GM23338 (cell line): ENCODE data around the gene SULT6B1.

Source experiments
- CREB1 ChIP-seq: fragments of 250-450 bp; sonication (Bioruptor Pico); IDR thresholded peaks from 2 replicates; pipeline ENCODE4 v1.5.0; 2020; ENCODE audit warnings: low read depth, mild to moderate bottlenecking, moderate library complexity
- CTCF ChIP-seq, 2 experiments: fragments of 200-600 bp in 1 of 2; sonication (generic) in 1 of 2; conservative IDR thresholded peaks; 2 replicates each; pipeline versions ENCODE4 v1.5.1 to v1.6.1; 2016 to 2017; ENCODE audit warnings: antibody characterized with exemption in 2 of 2, low read depth in 2 of 2, mild to moderate bottlenecking in 2 of 2, moderate library complexity in 1 of 2
- EZH2 ChIP-seq: fragments of 200-600 bp; sonication (generic); IDR thresholded peaks from one replicate; pipeline ENCODE4 v1.8.0; 2017; ENCODE audit warnings: antibody characterized with exemption, mild to moderate bottlenecking, low read depth; ENCODE audit not compliant: unreplicated experiment
- EZH2phosphoT487 ChIP-seq: fragments of 200-600 bp; sonication (generic); IDR thresholded peaks from one replicate; pipeline ENCODE4 v1.8.1; 2018; ENCODE audit warnings: antibody characterized with exemption; ENCODE audit not compliant: unreplicated experiment
- POLR2AphosphoS5 ChIP-seq: IDR thresholded peaks from 2 replicates; pipeline ENCODE4 v1.6.1; 2016; ENCODE audit warnings: antibody characterized with exemption, low read depth
- STAT1 ChIP-seq: IDR thresholded peaks from one replicate; pipeline ENCODE4 v1.6.1; 2016; ENCODE audit warnings: antibody characterized with exemption; ENCODE audit not compliant: unreplicated experiment

- TF ChIP-seq EZH2 = no peak
- TF ChIP-seq POLR2AphosphoS5 = no peak
- TF ChIP-seq CTCF (conservative IDR thresholded peaks at IDR 0.05; ENCODE audit: low read depth in 2 of 2) = no peak
- no peak for TF ChIP-seq EZH2phosphoT487
- TF ChIP-seq CREB1 (CRISPR knock-in tag) = no peak
- TF ChIP-seq STAT1 = no peak
These were observed 43.9 kb upstream of the SULT6B1 start for GRCh38 chr2:37232131-37232933.
